ENCODE results near the gene ZNHIT2.

ZNHIT2 gene

GRCh38 chr11:65133724-65134123, 16.2 kb upstream of the ZNHIT2 start:
- H3K27ac ChIP-seq, result peak overlapping the region; percentile 100
- no peak for TF ChIP-seq CTCF (conservative IDR thresholded peaks at IDR 0.05)

DNA sequence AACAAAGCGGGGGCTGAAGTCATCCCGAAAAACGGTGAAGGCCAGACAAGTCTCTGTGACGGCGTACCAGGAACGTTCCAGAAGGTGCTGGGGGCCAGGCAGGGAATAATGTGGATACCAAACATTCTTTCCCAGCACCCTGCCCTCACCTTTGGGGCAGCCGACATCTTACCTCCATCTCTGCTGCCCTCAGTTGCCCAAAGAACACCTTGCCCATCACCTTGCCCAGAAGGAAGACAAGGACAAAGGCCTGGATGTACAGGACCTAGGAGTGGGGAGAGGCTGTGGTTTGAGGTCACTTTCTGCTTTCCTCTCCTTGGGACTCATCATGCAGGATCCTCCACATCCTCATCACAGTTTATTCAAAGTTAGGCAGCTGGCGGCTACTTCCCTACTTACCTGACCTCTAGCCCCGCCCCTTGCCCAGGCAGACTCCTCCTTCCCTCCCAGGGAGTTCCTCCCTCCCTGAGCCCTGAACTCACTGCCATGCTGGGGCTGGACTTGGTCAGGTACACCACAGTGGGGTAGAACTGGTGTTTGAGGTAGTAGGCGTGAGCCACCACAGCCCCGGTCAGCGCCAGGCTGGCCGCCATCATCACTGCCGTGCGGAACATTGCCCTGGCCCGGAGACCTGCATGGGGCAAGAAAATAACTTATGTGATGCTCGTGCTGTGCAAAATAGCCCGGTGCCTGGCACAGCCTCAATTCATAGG, 15.6 kb upstream of the ZNHIT2 start:
- TF ChIP-seq CTCF (conservative IDR thresholded peaks at IDR 0.05), result no peak
- peak overlapping the region; percentile 100 for H3K27ac ChIP-seq

DNA sequence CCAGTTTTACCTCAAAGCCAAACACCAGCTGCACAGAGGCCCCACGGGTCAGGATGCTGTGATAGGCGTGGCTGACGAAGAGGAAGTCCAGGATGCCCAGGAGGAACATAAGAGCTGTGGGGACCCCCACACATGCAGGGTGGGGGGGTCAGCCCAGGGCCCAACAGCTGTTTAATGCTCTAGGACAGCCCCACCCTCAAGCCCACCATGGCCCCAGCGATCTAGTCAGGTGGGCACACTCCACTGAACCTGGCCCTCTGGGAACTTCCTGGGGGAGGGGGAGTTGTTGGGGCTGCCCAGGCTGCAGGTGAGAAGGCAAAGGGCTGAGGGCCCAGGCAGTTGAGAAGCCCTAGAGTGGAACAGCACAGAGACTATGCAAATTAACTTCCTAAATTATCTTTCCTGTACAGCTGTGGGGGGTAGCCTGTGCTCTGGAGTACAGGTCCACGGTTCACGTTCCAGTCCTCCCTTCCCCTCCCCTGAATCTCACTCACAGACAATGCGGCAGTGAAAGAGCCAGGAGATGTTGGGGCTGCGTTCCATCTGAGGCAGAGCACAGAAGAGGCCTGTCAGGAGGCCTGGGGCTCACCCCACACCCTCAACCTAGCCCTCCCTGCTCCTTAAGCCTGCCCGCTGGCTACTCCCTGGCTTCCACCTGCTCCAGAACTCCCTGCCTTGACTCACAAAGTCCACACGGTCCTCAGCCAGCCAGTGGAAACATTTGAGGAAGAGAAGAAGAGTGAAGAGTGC, 14.9 kb upstream of the ZNHIT2 start:
- no peak for TF ChIP-seq CTCF (conservative IDR thresholded peaks at IDR 0.05)
- H3K27ac ChIP-seq, result peak overlapping the region; percentile 100

GRCh38 chr11:65131895-65132237, 14.4 kb upstream of the ZNHIT2 start:
- peak overlapping the region; percentile 100 for H3K27ac ChIP-seq
- TF ChIP-seq CTCF (conservative IDR thresholded peaks at IDR 0.05), result no peak

- TF ChIP-seq CTCF (conservative IDR thresholded peaks at IDR 0.05), result no peak
- H3K27ac ChIP-seq, result peak overlapping the region; percentile 100; the same call in 1 of the 2 replicates
Observed at GRCh38 chr11:65131417-65131776, 13.9 kb upstream of the ZNHIT2 start.

DNA sequence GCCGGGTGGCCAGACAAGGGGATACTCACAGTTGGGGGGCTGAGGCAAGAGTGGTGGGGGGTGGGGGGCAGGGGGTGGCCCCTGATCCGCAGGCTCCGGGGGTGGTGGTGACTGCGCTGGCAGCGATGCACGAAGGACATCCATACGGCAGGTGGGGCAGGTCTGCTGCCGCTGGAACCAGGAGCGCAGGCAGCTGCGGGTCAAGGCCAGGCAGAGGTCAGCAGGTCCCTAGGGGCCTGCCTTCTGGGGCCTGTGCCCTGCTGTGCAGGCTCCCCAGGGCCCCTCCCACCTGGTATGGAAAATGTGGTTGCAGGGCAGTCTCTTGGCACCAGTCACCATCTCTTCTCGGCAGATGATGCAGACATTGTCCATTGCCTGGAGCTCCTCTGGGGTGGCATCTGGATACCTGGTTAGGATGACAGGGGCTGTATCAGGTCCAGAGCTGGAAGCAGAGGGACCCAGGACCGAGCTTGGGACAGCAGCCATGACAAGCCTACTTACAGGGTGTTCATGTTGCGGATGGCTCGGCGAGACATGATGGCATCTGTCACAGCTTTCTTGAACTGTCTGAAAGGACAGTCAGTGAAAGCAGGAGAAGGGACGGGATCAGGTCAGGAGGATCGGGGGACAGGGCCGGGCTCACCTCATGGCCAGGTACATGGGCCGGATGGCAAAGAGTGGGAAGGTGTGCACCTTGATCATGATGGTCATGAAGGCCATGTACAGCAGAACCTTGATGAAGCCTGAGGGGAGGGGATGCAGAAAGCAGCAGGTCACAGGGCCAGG, 13.3 kb upstream of the ZNHIT2 start:
- H3K27ac ChIP-seq, result no peak overlapping the region
- TF ChIP-seq CTCF (conservative IDR thresholded peaks at IDR 0.05), result no peak
